EL (cell line): ENCODE results near the gene PARN.
"Not testable (repeated sequence)": the region's sequence is repeated elsewhere in the genome, so short reads cannot be mapped to it uniquely, and the experiment has no call there.

Experiments
- DNase-seq: peaks from one replicate; pipeline ENCODE4 v3.0.0-alpha.2; 2016

PARN gene

GRCh38 chr16:14460726-14461125 is 169.3 kb downstream of the PARN start:
- no peak for DNase-seq

- DNase-seq, result no peak
Observed at GRCh38 chr16:14458576-14458975, 171.5 kb downstream of the PARN start.

GRCh38 chr16:14456793-14457481 is 173.1 kb downstream of the PARN start:
- DNase-seq, result peak; percentile 48

GRCh38 chr16:14455573-14455972 is 174.5 kb downstream of the PARN start:
- DNase-seq, result peak; percentile 77

GRCh38 chr16:14454391-14454790 is 175.7 kb downstream of the PARN start:
- peak; percentile 45 for DNase-seq

- DNase-seq, result no peak
Observed at GRCh38 chr16:14452066-14452465, 178.0 kb downstream of the PARN start.

GRCh38 chr16:14450846-14451245 is 179.2 kb downstream of the PARN start:
- DNase-seq, result no peak

- DNase-seq, result peak; percentile 16
Observed at GRCh38 chr16:14449790-14450480, 180.1 kb downstream of the PARN start.

- DNase-seq, result no peak
Observed at GRCh38 chr16:14449334-14449733, 180.7 kb downstream of the PARN start.

GRCh38 chr16:14448879-14449278 is 181.2 kb downstream of the PARN start:
- DNase-seq, result no peak

GRCh38 chr16:14447783-14448182 is 182.3 kb downstream of the PARN start:
- DNase-seq, result no peak

GRCh38 chr16:14446796-14447195 is 183.3 kb downstream of the PARN start:
- DNase-seq, result no peak

GRCh38 chr16:14445937-14446715 is 183.9 kb downstream of the PARN start:
- DNase-seq, result no peak

- DNase-seq, result no peak
Observed at GRCh38 chr16:14444979-14445810, 184.9 kb downstream of the PARN start.

GRCh38 chr16:14441533-14441932 is 188.5 kb downstream of the PARN start:
- DNase-seq, result not testable (repeated sequence)

- DNase-seq, result no peak
Observed at GRCh38 chr16:14438256-14438655, 191.8 kb downstream of the PARN start.

GRCh38 chr16:14437426-14437825 is 192.6 kb downstream of the PARN start:
- no peak for DNase-seq

- no peak for DNase-seq
Observed at GRCh38 chr16:14436401-14436955, 193.6 kb downstream of the PARN start.

GRCh38 chr16:14434860-14435259 is 195.2 kb downstream of the PARN start:
- DNase-seq, result no peak

GRCh38 chr16:14428971-14429637 is 201.0 kb downstream of the PARN start:
- not testable (repeated sequence) for DNase-seq

- DNase-seq, result no peak
Observed at GRCh38 chr16:14428043-14428442, 202.0 kb downstream of the PARN start.

- no peak for DNase-seq
Observed at GRCh38 chr16:14427371-14427948, 202.6 kb downstream of the PARN start.
